Activated CD4-positive, alpha-beta T cell treated with anti-CD3 and anti-CD28 coated beads, Interleukin-2, amount 50 U/mL, for 1 hour (primary cell): ENCODE results near the gene CITED4.

Experiments used
- DNase-seq: peaks from one replicate; pipeline ENCODE4 v3.0.0-alpha.2; 2020

CITED4 gene

DNA sequence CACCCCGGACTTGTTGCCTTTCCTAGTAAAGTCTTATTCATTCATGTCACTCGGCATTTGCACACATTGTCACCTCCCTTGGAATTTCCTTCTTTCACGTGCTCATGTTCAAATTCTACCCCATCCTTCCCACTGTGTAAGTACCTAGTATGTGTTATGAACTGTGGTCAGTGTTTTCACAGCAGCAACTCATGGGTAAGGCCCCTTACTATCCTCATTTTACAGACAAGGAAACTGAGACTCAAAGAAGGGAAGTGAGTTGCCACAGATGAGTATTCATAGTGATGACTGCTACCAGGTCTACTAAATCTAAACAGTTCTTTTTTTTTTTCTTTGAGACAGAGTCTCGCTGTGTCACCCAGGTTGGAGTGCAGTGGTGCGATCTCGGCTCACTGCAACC is 10.5 kb downstream of the CITED4 start:
- DNase-seq: no peak

DNA sequence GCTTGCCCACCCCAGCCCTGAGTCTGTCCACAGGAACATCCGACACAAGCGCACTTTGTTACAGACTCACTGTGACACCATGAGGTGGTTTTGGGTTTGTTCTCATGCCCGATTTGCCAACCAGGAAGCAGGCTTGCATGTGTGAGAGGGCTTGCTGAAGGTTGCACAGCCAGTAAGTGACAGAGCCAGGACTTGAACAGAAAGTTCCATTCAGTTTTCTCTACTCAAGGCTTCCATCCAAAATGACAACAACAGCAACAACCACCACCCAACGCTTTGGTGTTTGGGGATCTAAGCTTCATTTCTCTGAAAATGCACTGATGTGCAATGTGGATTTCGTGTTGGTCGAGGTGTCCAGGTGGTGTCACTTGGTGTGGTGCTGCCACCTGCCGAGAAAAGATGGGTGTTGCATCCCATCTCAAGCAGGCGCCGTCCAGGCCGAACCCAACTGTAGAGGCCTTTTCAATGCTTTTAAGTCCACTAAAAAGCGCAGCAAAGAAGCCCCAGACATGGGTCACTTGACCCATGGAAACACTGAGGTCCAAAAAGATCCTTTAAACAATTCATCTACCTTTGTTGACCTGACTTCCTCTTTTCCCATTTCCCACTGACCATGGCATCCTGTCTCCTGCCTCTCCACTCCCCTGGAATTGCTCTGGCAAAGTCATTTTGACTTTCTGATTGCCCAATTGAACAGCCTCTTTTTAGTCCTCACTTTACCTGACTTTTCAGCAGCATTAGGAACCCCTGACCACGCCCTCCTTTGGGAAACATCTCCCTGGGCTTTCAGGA is 12.2 kb downstream of the CITED4 start:
- peak; percentile 76 for DNase-seq

DNA sequence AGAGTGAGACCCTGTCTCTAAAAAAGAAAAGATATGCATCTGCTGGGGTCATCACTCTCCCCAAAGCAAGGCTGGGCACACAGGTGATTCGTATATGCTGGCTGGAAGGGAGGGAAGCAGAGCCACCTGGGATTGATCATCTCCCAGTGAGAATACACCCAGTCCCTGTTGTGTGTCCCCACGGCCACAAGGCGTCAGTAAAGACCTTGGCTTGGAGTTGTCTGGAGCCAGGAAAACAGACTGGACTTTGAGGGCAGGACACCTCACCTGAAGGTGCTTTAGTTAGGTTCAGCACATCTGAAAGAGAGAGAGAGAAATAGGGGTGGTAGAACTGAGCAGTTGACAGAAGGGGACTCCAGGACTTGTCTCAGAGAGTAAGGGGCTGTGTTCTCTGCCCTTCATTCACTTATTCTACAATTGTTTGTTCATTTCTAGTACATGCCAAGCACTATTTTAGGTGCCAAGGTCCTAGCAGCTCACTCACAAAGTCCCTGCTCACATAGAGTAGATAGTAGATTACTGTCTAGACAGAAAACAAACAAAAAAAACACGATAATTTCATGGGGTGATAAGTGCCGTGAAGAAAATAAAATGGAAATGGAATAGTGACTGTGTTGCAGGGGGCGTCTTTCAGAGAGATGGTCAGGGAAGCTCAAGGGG is 13.5 kb downstream of the CITED4 start:
- no peak for DNase-seq

DNA sequence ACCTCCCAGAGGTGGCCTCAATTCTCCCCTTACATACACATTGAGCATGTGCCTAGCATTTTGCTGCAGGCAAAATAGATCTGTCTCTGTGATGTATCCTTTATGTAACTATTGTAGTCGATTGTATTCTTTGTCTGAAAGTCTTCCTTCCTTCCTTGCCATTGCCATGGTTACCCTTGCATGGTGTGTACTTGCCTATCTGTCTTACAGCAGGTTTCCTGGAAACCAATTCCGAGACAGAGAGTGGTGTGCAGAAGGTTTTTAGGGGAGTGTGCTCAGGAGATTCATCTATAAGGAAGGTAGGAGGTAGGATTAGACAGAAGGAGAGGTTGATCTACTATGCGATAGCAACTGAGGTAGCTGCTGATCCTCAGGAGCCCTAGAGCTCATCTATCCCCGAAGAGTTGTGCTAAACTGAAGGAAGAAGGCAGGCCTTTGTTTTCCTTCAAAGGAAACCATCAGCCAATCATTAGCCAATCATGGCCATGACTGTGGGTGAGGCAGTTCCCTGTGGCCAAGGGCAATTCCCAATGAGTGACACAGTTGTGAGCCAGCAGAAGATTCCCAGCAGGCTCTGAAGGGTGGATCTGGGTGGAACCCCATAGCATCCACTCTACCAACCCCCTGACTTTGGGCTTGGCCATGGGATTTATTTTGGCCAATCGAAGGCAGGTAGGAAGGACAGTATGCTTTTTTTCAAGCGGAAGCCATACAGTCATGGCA is 15.0 kb downstream of the CITED4 start:
- no peak for DNase-seq

DNA sequence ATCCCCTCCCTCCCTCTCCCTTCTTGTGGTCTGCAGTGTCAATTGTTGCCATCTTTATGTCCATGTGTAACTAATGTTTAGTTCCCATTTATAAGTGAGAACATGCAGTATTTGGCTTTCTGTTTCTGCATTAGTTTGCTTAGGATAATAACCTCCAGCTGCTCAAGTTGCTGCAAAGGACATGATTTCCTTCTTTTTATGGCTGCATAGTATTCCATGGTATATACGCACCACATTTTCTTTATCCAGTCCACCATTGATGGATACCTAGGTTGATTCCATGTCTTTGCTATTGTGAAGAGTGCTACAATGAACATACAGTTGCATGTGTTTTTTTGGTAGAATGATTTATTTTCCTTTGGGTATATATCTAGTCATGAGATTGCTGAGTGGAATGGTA is 16.3 kb downstream of the CITED4 start:
- no peak for DNase-seq

DNA sequence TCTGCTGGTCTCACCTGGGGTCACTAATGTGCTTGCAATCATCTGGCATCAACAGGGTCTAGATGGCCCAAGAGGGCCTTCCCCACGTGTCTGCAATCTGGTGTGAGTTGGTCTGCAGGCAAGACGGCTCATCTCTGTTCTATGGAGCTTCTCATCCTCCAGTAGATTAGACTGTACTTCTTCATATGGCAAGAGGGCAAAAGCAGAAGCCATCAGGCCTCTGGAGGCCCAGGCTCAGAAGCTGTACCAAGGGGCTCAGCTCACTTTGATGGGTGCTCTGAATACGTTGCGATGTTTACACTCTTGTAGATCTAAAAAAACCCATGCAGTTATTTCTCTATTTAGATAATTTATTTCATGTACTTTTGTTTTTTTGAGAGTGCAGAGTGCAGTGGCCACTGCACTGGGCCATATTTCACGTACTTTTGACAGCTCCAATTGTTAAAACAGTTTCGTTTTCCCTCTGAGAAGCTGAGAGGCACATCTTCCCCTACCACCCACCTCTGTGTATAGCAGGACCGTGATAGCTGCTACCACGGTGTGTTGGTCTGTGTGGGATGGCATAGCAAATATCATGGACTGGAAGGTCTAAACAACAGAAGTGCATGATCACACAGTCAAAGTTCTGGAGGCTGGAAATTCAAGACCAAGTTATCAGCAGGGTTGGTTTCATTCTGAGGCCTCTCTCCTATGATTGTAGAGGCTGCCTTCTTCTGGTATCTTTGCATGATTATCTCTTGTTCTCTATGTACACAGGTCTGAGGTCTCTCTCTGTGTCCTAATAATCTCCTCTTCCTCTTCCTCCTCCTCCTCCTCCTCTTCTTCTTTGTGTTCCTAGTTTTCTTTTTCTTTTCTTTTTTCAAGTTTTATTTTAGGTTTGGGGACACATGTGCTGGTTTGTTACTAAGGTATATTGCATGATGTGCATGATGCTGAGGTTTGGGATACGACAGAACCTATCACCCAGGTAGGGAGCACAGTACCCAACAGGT is 17.0 kb downstream of the CITED4 start:
- no peak for DNase-seq

DNA sequence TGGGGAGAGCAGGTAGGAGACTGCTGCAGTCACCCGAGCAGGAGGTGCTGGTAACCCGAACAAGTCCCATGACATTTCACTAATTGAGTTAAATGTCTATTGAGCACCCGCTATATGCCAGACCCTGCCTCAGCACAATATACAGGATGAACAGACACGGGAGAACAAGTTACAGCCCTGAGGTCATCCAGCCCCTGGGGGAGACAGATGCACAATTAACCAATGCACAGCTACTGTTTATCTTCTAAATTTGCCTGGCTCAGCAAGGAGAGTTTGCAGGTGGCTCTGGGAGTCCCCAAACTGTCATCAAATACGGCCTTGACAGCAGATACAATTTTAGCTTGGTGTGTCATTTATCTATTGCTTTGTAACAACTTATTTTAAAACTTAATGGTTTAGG is 18.1 kb downstream of the CITED4 start:
- no peak for DNase-seq

DNA sequence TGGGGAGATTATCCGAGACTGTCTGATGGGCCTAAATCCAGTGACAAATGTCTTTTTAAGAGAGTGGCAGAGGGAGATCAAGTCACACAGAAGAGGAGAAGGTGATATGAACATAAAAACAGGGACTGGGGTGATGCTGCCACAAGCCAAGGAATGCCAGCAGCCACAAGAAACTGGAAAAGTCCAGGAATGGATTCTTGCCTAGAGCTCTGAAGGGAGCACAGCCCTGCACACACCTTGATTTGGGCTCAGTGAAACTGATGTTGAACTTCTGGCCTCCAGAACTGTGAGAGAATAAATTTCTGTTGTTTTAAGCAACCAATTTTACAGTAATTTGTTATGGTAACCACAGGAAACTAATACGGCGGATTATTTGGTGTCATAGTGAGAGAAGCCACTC is 19.5 kb downstream of the CITED4 start:
- no peak for DNase-seq

DNA sequence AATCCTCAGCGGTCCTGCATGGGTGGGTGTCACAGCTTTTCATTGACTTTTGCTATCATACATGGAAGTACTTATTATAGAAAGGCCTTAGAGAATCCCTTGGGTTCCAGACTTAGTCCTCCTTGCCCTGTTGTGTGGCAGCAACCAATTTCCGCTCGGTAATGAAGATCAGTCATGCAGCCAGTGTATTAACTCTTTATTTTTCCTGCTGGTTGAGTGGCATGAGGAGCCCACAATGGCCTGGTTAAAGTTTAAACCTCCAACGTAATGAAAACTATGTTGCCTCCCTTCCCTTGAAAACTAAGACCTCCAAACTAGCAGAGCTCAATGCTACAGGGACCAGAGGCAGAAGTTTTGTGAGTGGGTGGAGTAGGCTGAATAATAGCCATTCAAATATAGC is 20.0 kb downstream of the CITED4 start:
- DNase-seq: no peak

DNA sequence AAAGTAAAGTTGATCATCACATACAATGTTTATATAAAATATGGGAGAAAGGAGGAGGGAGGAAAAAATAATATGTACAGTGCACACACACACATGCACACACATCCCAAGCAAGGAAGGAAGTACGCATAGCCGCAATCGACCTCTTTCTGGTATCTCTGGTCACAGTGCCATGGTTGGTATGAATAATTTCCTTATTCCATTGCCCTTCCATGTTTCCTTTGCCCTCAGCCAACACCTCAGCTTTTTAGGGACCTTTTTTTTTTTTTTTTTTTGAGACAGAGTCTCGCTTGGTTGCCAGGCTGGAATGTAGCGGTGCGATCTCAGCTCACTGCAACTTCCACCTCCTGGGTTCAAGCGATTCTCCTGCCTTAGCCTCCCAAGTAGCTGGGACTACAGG is 20.6 kb downstream of the CITED4 start:
- DNase-seq: no peak

DNA sequence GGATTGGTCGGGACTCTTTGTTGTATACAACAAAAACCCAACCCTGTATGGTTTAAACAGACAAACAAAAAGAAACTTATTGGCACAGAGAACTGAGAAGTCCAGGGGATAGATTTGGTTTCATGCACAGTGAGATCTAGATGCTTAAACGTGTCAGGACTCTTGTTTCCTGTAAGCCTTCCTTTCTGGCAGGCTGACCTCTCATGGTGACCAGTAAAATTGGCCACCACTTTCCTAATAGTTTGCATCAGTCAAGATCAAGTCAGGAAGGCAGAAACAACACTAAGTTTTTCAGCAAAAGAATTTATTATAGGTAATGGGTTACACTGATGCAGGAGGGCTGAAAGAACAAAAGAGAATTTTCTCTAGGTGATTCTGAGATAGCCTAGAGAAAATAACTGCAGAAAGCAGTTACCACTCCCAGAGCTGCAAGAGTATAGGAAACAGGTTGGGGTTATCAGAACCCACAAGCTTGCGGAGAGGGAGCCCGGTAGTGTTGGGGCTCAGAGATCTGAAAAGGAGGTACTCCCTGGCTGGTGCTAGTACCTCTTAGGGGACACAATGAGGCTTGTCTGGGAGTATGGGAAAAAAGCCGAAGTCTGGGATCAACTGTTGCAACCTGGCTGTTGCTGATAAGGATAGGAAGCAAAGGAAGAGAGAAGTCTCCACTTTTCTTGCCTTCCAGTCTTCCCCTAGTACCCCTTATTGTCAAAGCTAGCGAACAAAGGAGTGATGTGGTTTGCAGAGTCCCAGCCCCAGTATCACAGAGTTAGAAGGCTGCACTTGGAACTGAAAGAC is 21.4 kb downstream of the CITED4 start:
- DNase-seq: no peak

DNA sequence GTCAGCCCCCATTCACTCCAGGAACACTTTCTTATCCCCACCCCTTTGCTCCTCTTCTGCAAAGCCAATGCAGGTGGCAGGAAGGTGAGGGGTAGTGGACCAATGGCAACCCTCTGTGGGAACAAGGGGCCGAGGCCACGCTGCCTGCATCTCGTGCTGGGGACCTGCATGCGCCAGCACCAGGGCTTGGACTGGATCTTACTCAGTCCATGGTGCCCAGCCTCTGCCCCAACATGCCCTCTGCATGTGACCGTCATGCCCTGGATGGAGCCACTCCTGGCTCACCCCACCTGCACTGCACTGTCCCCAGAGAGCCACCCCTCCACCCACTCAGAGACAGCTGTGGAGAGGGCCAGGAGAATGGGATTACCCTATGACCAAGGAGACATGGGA is 22.2 kb downstream of the CITED4 start:
- no peak for DNase-seq

DNA sequence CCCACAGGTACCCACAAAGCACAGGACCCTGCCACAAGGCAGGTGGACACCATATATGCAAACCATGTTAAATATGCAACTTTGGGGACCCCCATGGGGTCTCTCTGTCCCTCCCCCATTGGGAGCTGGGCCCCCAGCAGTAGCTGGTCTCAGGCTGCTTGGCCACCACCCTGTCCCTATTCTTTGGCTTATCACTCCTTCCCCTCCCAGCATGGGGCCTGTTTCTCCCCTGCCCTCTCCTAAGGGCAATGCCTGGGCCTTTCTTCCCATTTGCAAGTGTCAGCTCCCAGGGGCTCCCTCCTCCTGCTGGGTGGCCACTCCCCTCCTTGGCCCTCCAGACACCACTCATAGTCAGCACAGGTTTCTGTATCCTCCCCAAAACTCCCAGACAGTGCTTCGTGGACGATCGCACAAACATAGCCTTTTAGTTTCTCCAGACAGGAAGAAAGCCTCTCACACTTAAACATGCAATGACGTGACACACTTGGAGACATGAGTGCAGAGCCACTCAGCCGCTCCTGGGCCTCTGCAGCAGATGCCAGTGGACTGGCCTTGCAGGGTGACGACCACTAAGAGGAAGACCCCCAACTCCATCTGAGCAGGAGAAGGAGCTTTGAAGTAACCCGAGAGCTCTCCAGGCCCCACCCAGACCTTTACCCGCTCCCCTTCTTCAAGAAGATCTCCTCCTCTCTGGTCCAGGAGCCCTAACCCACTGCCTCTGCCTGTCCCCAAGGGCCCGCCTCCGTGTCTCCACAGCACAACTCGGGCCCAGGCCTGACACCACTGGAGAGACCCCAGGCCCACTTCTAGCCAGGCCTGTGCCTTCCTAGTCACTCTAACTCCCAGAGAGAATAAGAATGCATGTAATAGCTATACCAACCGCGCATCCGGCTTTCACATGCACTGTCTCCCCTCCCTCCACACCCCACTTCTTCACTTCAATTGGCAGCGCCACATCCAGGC is 22.9 kb downstream of the CITED4 start:
- no peak for DNase-seq

DNA sequence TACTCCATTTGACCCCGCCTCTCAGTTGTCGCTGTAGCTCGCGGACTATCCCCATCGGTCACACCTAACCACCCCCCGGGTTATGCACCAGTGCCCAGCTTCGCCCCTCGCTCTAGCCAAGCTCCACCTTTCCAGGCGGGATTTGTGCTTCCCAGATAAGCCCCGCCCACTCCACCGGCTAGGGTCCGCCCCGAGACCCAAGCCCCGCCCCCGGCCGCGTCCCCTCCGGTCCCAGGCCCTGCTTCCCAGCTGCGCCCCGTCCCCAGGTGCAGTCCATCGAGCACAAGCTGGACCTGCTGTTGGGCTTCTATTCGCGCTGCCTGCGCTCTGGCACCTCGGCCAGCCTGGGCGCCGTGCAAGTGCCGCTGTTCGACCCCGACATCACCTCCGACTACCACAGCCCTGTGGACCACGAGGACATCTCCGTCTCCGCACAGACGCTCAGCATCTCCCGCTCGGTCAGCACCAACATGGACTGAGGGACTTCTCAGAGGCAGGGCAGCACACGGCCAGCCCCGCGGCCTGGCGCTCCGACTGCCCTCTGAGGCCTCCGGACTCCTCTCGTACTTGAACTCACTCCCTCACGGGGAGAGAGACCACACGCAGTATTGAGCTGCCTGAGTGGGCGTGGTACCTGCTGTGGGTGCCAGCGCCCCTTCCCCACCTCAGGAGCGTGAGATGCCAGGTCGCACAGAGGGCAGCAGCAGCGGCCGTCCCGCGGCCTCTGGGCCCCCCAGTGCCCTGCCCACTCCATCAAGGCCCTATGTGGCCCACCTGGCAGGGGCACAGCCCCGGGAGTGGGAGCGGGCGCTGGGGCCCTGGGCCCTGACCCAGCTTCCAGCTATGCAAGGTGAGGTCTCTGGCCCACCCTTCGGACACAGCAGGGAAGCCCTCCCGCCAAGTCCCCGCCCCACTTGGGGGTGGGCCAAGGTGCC is 23.9 kb downstream of the CITED4 start:
- DNase-seq: no peak

DNA sequence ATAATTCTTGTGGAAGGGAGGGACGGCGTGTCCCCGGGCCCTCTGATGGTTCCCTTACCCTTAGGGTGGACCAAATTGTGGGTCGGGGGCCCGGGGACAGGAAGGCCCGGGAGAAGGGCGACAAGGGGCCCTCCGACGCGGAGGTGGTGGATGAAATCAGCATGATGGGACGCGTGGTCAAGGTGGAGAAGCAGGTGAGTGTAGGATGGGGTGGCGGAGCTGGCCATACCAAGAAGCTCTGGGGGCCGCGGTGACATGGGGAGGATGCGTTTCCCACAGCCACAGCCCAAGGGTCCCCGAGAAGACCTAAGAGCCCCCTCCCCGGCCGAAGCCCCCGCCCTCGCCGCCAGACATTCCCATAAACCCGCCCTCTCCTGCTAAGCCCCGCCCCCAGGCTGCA is 24.6 kb downstream of the CITED4 start:
- DNase-seq: no peak

DNA sequence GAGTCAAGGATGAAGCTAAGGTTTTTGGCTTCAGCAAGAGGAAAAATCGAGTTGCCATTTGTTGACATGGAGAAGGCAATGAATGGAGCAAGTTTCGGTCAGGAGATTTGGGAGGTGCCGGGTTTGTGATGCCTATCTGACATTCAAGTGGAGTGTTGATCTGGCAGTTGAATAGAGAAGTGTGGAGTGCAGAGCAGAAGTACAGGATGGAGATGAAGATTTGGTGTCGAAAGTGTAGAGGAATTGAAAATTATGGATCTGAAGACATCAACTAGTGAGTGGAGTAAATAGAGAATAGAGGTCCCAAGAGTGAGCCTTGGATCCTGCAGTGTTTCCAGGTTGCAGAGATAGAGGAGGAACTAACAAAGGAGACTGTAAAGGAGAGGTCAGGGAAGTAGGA is 25.9 kb downstream of the CITED4 start:
- DNase-seq: no peak

DNA sequence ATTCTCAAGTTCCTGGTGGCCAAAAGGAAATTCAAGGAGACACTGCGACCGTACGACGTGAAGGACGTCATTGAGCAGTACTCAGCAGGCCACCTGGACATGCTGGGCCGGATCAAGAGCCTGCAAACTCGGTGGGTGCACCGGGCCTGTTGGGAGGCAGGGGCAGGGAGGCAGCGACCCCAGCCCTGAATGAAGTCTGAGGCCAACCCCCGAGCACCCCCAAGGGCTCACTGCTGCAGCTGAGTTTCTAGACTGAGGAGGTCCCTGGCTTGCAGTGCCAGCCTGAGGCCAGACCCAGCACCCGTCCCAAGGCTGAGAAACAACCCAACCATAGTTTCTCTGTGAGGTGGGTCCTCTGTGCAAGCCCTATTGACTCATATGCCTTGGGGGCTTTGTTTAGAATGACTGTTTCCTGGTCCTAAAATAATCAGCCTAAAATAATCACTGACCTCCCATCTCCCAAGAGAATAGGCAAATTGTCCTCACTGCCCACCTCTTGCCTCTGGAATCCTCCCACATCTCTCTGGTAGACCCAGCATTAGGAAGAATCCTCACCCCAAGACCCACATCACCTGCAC is 27.1 kb downstream of the CITED4 start:
- DNase-seq: no peak

DNA sequence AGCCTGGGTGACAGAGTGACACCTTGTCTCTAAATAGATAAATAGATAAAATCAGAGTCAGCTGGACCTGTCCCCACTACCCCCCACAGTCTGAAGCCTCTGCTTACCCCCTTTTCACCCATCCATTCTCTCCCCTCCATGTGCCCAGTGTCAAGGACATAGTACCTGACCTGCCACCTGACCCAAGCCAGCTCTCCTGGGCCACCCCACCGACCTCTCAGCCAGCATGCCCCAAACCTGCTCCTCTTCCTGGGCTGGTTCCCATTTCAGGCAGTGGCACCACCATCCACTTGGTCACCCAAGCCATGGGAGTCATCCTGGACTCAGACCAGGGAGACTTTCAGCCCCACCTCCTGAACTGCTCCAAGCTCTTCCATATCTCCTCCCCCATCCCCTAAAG is 28.2 kb downstream of the CITED4 start:
- no peak for DNase-seq
